Activated CD8-positive, alpha-beta memory T cell treated with anti-CD3 and anti-CD28 coated beads for 4 hours (primary cell): ENCODE results near the gene TTC32.

Source experiments
- DNase-seq, 2 donors: peaks; one replicate each; pipeline ENCODE4 v3.0.0-alpha.2; 2020; ENCODE audit warnings: low read depth in 2 of 2

The TTC32 gene

DNA sequence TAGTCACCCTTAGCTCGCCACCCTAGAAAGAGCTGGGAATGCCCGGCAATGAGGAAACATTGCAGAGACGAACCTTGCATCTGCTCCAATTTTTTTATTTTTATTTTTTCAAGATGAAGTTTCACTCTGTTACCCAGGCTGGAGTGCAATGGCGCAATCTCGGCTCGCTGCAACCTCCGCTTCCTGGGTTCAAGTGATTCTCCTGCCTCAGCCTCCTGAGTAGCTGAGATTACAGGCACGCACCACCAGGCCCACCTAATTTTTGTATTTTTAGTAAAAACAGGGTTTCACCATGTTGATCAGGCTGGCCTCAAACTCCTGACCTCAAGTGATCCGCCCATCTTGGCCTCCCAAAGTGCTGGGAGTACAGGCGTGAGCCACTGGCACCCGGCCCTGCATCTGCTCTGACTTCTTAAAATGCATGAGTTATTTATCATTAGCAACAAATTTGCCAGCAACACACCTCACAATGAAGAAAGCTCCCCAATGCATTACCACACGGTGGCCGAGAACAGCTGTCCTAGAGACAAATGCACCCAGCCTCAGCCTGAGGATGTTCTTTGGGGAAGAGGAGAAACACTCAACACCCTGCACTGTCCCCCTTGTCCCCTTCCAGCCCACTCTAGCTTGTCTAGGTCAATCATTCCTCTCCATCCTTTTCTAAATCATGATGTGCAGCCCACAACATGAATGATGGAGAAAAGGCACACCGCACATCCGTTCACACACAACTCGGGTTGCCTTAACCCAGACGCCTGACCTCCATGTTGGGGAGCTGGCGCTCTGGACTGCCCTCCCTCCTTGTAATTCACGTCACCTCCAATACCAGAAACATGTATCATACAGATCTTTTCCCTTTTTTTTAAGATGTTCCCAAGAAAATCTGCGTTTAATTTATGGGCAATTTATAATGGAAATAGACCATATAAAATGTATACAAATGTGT, 46.9 kb downstream of the TTC32 start:
- no peak for DNase-seq

DNA sequence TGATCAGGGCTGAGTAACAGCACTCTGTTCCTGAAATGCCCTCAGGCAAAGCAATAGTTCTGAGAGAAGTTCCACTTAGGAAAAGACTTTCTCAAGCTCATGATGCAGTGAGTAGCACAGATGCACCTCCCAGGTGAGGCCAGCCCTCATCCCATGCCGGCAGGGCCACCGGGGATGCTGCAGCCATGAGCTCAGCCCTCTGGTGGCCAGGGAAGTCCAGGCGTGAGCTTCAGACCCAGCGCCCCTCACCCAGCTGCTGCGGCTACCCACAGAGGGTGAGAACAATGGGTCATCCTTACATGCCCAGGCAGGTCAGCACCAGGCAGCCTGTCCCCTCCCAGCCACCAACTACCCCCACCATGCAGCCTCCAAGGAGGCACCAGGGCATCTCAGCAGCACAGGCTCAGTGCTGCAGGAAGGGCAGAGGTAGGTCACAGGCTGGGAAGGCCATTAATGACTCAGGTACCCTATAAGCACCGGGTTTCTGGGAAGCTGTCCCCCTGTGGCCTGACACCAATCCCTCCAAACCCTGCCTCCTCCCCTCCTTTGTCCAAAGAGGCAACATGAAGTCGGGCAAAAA, 50.6 kb downstream of the TTC32 start:
- no peak for DNase-seq

DNA sequence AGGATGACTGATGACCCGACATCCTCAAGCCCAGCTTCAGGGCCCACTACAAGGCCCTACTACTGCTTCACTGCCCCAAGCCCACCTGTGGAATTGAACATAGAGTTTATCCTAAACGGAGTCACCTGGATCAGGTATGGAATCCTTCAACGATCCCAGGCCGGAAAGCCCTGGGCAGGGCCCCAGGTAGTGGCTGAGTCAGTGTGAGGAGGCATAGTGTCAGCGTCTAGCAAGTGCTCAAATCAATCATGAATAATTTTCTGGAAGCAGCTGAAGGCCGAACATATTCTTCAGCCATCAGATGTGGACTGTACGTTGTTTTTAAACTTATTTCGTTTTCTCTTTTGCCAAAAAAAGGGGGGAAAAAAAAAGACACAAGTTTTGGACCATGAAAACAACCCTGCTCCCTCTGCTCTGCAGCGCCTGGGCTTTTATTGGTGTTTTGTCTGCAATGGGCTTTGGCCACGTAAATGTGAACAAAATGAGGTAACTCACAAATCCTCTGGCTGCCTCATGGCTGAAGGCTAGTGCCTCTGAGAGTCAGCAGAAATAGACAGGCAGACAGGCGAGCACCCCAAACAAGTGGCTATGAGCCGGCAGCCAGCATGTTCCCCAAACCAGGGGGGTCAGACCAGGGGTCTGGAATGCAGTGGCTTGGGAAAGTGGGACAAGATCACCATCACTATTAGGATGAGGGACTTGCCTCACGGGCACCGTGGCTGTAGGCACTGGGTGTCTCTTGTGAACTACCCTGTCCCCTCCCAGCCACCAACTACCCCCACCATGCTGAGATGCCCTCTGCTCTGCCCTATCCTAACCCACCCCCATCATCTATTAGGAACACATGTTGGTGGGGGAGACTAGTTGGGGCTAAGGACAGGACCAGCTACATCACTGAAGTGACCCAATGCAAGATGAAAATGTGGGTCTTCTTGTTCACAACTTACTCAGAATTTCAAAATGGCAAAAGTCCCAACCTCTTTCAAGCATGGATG, 51.4 kb downstream of the TTC32 start:
- DNase-seq = no peak

DNA sequence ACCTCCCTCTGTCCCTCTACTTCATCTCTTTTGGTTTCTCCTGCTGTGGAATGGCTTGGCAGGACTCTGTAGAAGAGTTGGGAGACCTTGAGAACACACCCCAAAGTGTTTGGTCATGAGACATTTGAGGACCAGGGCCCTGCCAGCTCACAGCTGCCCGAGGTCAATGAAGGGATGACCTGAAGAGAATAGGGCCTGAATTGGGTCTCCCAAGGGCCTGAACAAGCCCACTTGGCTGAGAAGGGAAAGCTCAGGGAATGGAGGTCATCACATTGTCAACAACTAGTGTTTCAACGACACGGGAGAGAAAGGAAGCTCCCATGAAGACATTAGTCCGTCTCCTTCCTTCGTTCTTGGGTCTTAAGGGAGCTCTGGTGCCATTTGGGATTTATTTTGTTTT, 52.8 kb downstream of the TTC32 start:
- DNase-seq = no peak

DNA sequence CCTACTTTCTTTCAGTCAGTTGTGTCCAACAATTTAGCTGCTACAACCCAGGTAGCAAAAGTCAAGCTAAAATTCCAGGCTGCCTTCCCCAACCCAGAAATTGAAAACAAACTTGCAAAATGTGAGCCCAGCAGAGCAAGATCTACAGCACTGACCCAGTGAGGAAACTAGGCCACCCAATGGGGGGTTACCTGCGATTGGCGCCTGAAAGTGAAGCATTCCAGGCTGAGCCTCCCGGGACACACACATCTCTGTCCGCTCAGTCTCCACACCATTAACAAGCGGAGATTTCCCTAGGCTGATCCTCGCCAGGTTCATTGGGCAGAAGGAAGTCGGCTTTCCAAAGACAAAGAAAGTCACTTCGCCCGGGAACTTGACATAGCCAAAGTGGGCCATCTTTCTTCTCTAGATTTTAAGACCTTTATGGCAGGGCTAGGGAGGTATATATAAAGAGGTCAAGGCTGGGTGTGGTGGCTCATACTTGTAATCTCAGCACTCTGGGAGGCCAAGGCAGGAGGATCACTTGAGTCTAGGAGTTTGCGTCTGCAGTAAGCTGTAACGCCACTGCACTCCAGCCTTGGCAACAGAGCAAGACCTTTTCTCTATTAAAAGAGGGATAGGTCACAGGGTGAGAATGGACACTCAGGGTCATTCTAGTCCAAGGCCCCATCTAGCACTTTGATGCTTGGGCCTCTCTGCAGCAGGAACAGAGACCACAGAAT, 53.6 kb downstream of the TTC32 start:
- no peak for DNase-seq

DNA sequence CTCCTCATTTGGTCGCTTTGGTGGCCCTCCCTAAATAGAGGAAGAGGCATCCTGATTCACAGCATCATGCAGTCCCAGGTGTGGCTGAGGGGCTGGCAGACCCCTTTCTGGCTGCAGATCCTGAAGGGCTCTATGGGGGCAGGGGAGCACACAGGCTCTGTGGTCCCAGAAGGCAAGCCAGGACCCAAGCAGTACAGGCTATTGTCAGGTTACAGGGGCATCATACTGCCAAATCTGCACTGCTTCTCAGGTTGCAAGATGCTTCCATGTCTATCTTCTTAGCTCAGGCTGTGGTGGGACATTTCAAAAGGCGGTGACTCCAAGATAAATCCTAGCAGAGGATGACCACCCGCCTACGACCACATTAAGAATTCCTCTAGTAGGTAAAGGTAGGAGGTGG, 54.3 kb downstream of the TTC32 start:
- no peak for DNase-seq
